HepG2 (cell line): ENCODE measurements around the gene PCBP4. TPM values are rescaled to one million over a fixed set of nuclear protein-coding genes. Genes with fewer than 3 reads are reported as not detected.

ENCODE experiments used
- ARID2 ChIP-seq: sonication (generic); formaldehyde crosslinking; IDR thresholded peaks from 2 replicates; pipeline ENCODE4 v1.8.1; 2022; ENCODE audit warnings: mild to moderate bottlenecking, missing genetic modification reagents, borderline replicate concordance
- ARNT ChIP-seq: fragments of 450-650 bp; IDR thresholded peaks from 2 replicates; pipeline ENCODE4 v1.6.1; 2017
- CBFB ChIP-seq: sonication (generic); formaldehyde crosslinking; IDR thresholded peaks from 2 replicates; pipeline ENCODE4 v1.4.0; 2020; ENCODE audit warnings: missing genetic modification reagents
- MXI1 ChIP-seq: IDR thresholded peaks from 3 replicates; pipeline ENCODE4 v1.6.1; 2012; ENCODE audit warnings: low read depth, low read length, inconsistent platforms, borderline replicate concordance
- NR2C2 ChIP-seq: sonication (generic); formaldehyde crosslinking; IDR thresholded peaks from 2 replicates; pipeline ENCODE4 v1.4.0; 2020; ENCODE audit warnings: missing genetic modification reagents, mild to moderate bottlenecking, moderate library complexity, borderline replicate concordance
- TOE1 ChIP-seq: sonication (generic); formaldehyde crosslinking; IDR thresholded peaks from 2 replicates; pipeline ENCODE4 v1.4.0; 2020; ENCODE audit warnings: mild to moderate bottlenecking, missing genetic modification reagents
- ZBTB38 ChIP-seq: sonication (generic); formaldehyde crosslinking; IDR thresholded peaks from 2 replicates; pipeline ENCODE4 v1.5.1; 2020; ENCODE audit warnings: mild to moderate bottlenecking, missing genetic modification reagents
- ZNF350 ChIP-seq: sonication (generic); formaldehyde crosslinking; IDR thresholded peaks from 2 replicates; pipeline ENCODE4 v1.4.0; 2020; ENCODE audit warnings: mild to moderate bottlenecking, low read depth, missing genetic modification reagents, borderline replicate concordance
- ZNF382 ChIP-seq: sonication (generic); formaldehyde crosslinking; IDR thresholded peaks from 2 replicates; pipeline ENCODE4 v1.5.0; 2020; ENCODE audit warnings: missing genetic modification reagents, mild to moderate bottlenecking, borderline replicate concordance
- ZNF557 ChIP-seq: sonication (generic); formaldehyde crosslinking; IDR thresholded peaks from 2 replicates; pipeline ENCODE4 v1.4.0; 2020; ENCODE audit warnings: missing genetic modification reagents
- ZNF629 ChIP-seq: sonication (generic); formaldehyde crosslinking; conservative IDR thresholded peaks from 2 replicates; pipeline ENCODE4 v1.5.0; 2020; ENCODE audit warnings: missing genetic modification reagents
- polyA plus RNA-seq, 8 experiments: library from polyadenylated mRNA; depleted of rRNA in 3 of 8; stranded (reverse) in 7 of 8; unstranded in 1 of 8; fragments of >200 nt; fragmentation: Illumina TruSeq in 4 of 8; extraction: Trizol in 4 of 8; gene quantifications; 2 replicates each; pipeline versions ENCODE4 v1.2.1 to v1.2.3, GENCODE V29; 2011 to 2016; ENCODE audit warnings: low read depth in 4 of 8, missing spikeins in 1 of 8, mixed read lengths in 1 of 8; ENCODE audit not compliant: insufficient read depth in 1 of 8
- total RNA-seq, 5 experiments: library from RNA; depleted of rRNA; stranded (reverse); fragments of >200 nt; fragmentation: Illumina TruSeq; extraction: Trizol; gene quantifications; 2 replicates each; pipeline ENCODE4 v1.2.3, GENCODE V29; 2016; ENCODE audit warnings: low read depth in 1 of 5
- TF ChIP-seq, protein P1 (sequence below): sonication (generic); formaldehyde crosslinking; IDR thresholded peaks from 2 replicates; pipeline ENCODE4 v1.5.1; 2020; ENCODE audit warnings: missing genetic modification reagents, mild to moderate bottlenecking, borderline replicate concordance
- TF ChIP-seq, protein P2 (sequence below): sonication (generic); formaldehyde crosslinking; IDR thresholded peaks from 2 replicates; pipeline ENCODE4 v1.5.1; 2020; ENCODE audit warnings: missing genetic modification reagents, mild to moderate bottlenecking, borderline replicate concordance
- TF ChIP-seq, protein P3 (sequence below): sonication (generic); formaldehyde crosslinking; IDR thresholded peaks from 2 replicates; pipeline ENCODE4 v1.4.0; 2020; ENCODE audit warnings: low read depth, mild to moderate bottlenecking, missing genetic modification reagents
- TF ChIP-seq, protein P4 (sequence below): IDR thresholded peaks from 2 replicates; pipeline ENCODE4 v1.6.1; 2016; ENCODE audit warnings: mild to moderate bottlenecking, missing biosample characterization, missing genetic modification reagents
- TF ChIP-seq, protein P5 (sequence below): IDR thresholded peaks from 2 replicates; pipeline ENCODE4 v1.4.0; 2020; ENCODE audit warnings: mild to moderate bottlenecking, missing genetic modification reagents
- TF ChIP-seq, protein P6 (sequence below), 2 experiments: sonication (generic) in 1 of 2; formaldehyde crosslinking in 1 of 2; IDR thresholded peaks; 2 replicates each; pipeline versions ENCODE4 v1.5.1 to v1.6.1; 2011 to 2020; ENCODE audit warnings: borderline replicate concordance in 1 of 2, low read depth in 1 of 2, low read length in 1 of 2, mild to moderate bottlenecking in 1 of 2, missing genetic modification reagents in 1 of 2, moderate library complexity in 1 of 2

The PCBP4 gene
- total and polyA plus RNA-seq, 2 of the 13 experiments (the other 11 are each of a cell fraction or from before 2014, with no cell fraction given), result 36.8 to 51.3 TPM

DNA sequence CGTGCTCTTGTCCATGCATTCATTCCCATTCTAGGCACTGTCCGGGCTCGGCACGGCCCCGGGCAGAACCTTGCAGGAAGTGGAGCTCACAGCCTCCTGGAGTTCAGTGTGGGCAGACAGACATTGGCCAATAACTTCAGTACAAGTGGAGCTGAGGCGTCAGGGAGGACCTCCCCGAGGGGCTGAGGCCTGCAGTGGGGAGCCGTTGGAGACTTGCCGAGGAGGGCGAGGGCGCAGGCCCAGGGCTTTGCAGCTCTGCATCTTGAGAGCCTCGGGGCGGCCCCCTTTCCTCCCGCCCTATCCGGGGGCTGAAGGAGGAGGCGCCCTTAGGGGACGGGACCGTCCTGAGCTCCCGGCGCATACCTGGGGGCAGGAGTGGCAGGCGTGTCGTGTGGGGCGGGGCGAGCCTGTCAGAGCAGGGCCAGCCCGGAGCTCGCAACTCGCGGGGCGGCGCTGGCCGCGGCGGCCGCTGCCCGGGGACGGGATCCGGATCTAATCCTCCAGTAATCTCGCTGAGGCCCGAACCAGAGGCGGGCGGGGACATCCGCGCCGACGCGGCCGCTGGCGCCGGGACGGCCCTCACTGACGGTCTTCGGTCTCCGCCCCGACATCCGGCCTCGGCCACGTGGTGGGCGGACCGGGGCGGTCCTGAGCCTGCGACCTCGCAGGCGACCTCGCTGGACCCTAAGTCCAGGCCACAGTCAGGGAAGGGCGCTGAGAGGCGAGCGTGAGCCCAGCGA, 15.8 kb upstream of the PCBP4 start, which contains the start of gene ACY1 (continued):
- TF ChIP-seq ZNF350 (peak; percentile 82), CBFB (peak; percentile 60; the same call in 1 of the 2 replicates), TOE1 (peak; percentile 68; the same call in 1 of the 2 replicates), ARID2 (CRISPR knock-in tag) (no peak; the same call in none of the 2 replicates), ZBTB38 (peak; percentile 63), ZNF629 (CRISPR knock-in tag) (no peak), ZNF382 (no peak), ARNT (no peak), MXI1 (peak; percentile 98; the same call in 2 of the 3 replicates), ZNF557 (0 out of 2 replicates have a peak, but pooled peaks have one; percentile 30), NR2C2 (CRISPR knock-in tag) (peak; percentile 90)
- TF ChIP-seq, protein P1, sequence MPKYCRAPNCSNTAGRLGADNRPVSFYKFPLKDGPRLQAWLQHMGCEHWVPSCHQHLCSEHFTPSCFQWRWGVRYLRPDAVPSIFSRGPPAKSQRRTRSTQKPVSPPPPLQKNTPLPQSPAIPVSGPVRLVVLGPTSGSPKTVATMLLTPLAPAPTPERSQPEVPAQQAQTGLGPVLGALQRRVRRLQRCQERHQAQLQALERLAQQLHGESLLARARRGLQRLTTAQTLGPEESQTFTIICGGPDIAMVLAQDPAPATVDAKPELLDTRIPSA (CRISPR knock-in tag), result no peak
- TF ChIP-seq, protein P2, sequence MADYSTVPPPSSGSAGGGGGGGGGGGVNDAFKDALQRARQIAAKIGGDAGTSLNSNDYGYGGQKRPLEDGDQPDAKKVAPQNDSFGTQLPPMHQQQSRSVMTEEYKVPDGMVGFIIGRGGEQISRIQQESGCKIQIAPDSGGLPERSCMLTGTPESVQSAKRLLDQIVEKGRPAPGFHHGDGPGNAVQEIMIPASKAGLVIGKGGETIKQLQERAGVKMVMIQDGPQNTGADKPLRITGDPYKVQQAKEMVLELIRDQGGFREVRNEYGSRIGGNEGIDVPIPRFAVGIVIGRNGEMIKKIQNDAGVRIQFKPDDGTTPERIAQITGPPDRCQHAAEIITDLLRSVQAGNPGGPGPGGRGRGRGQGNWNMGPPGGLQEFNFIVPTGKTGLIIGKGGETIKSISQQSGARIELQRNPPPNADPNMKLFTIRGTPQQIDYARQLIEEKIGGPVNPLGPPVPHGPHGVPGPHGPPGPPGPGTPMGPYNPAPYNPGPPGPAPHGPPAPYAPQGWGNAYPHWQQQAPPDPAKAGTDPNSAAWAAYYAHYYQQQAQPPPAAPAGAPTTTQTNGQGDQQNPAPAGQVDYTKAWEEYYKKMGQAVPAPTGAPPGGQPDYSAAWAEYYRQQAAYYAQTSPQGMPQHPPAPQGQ (CRISPR knock-in tag), result no peak
- TF ChIP-seq, protein P3, sequence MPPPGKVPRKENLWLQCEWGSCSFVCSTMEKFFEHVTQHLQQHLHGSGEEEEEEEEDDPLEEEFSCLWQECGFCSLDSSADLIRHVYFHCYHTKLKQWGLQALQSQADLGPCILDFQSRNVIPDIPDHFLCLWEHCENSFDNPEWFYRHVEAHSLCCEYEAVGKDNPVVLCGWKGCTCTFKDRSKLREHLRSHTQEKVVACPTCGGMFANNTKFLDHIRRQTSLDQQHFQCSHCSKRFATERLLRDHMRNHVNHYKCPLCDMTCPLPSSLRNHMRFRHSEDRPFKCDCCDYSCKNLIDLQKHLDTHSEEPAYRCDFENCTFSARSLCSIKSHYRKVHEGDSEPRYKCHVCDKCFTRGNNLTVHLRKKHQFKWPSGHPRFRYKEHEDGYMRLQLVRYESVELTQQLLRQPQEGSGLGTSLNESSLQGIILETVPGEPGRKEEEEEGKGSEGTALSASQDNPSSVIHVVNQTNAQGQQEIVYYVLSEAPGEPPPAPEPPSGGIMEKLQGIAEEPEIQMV (CRISPR knock-in tag), result peak; percentile 94
- TF ChIP-seq, protein P4, sequence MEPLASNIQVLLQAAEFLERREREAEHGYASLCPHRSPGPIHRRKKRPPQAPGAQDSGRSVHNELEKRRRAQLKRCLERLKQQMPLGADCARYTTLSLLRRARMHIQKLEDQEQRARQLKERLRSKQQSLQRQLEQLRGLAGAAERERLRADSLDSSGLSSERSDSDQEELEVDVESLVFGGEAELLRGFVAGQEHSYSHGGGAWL (CRISPR knock-in tag), result peak; percentile 74
- TF ChIP-seq, protein P5, sequence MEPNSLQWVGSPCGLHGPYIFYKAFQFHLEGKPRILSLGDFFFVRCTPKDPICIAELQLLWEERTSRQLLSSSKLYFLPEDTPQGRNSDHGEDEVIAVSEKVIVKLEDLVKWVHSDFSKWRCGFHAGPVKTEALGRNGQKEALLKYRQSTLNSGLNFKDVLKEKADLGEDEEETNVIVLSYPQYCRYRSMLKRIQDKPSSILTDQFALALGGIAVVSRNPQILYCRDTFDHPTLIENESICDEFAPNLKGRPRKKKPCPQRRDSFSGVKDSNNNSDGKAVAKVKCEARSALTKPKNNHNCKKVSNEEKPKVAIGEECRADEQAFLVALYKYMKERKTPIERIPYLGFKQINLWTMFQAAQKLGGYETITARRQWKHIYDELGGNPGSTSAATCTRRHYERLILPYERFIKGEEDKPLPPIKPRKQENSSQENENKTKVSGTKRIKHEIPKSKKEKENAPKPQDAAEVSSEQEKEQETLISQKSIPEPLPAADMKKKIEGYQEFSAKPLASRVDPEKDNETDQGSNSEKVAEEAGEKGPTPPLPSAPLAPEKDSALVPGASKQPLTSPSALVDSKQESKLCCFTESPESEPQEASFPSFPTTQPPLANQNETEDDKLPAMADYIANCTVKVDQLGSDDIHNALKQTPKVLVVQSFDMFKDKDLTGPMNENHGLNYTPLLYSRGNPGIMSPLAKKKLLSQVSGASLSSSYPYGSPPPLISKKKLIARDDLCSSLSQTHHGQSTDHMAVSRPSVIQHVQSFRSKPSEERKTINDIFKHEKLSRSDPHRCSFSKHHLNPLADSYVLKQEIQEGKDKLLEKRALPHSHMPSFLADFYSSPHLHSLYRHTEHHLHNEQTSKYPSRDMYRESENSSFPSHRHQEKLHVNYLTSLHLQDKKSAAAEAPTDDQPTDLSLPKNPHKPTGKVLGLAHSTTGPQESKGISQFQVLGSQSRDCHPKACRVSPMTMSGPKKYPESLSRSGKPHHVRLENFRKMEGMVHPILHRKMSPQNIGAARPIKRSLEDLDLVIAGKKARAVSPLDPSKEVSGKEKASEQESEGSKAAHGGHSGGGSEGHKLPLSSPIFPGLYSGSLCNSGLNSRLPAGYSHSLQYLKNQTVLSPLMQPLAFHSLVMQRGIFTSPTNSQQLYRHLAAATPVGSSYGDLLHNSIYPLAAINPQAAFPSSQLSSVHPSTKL, result peak; percentile 70
- TF ChIP-seq, protein P6, sequence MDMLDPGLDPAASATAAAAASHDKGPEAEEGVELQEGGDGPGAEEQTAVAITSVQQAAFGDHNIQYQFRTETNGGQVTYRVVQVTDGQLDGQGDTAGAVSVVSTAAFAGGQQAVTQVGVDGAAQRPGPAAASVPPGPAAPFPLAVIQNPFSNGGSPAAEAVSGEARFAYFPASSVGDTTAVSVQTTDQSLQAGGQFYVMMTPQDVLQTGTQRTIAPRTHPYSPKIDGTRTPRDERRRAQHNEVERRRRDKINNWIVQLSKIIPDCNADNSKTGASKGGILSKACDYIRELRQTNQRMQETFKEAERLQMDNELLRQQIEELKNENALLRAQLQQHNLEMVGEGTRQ (IDR thresholded peaks at IDR 0.05; ENCODE audit: low read depth, low read length), result peak; percentile 73
- TF ChIP-seq, protein P6 (CRISPR knock-in tag; IDR thresholded peaks at IDR 0.05; ENCODE audit: borderline replicate concordance), result peak; percentile 83
